ENCODE data around the gene GNG14.

GNG14 gene

DNA sequence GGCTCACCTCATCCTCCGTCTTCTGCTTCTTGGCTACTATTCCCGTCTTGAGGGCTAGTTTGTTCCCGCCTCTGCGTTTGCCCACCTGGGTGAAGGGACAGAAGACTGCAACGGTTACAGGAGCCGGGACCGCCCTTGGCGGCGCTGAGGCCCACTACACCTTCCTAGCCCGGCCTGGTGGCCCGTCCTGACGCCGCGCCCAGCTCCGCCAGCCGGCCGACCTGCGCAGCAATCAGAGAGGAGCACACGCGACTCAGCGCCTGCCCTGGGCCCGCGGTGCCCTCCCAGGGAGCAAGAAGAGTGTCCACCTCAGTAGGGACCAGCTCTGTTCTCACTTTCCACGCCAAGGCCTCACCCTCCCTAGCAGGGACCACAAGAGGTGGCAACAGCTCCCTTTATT, 43.5 kb downstream of the GNG14 start:
- TF ChIP-seq, protein P1, sequence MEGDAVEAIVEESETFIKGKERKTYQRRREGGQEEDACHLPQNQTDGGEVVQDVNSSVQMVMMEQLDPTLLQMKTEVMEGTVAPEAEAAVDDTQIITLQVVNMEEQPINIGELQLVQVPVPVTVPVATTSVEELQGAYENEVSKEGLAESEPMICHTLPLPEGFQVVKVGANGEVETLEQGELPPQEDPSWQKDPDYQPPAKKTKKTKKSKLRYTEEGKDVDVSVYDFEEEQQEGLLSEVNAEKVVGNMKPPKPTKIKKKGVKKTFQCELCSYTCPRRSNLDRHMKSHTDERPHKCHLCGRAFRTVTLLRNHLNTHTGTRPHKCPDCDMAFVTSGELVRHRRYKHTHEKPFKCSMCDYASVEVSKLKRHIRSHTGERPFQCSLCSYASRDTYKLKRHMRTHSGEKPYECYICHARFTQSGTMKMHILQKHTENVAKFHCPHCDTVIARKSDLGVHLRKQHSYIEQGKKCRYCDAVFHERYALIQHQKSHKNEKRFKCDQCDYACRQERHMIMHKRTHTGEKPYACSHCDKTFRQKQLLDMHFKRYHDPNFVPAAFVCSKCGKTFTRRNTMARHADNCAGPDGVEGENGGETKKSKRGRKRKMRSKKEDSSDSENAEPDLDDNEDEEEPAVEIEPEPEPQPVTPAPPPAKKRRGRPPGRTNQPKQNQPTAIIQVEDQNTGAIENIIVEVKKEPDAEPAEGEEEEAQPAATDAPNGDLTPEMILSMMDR (IDR thresholded peaks at IDR 0.05; ENCODE audit: control extremely low read depth, extremely low read depth, low read depth, missing control alignments), result no peak
- ChIA-PET POLR2A (interaction anchor here (1.5 kb wide), 1 partner anchor 60 kb away, joined by 3 read pairs; the partner anchor contains the start of gene JUNB), CTCF (interaction anchor here (0.9 to 3.8 kb wide), 2 partner anchors 14 to 26 kb away, joined by 3 to 17 read pairs; no protein-coding TSS in a partner anchor)
- DNase-seq (ENCODE audit: extremely low spot score), result no peak

DNA sequence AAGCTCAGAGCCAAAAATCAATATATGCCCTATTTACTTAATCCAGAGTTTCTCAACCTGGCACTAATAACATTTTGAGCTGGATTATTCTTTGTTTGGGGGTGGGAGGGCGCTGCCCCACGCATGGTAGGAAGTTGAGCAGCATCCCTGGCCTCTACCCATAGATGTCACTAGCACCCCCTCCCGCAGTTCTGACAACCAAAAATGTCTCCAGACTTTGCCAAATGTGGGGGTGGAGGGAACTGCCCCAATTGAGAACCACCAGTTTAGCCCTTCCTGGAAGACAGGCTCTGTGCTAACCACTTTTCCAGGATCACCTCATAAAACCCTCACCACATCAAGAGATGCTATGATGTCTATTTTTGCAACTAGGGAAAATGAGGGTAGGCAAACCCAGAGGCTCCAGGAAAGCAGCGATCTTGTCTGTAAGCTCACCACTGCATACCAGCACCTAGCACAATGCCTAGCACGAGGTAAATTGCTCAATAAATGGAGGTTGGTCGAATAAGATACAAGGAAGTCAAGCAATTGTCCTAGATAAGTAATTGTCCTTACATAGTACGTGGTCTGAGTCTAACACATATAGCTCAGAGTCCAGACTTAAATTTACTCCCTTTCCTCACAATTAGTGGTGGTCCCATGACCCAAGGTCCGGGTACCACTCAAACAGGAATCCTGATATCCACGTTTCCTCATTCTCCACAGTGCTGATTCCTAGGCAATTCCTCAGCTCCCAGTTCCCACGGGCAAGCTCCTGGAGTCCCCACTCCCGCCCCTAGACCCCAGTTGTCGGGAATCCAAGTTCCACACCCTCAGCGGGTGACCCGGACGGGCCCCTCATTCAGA, 45.8 kb downstream of the GNG14 start:
- TF ChIP-seq, protein P1 (IDR thresholded peaks at IDR 0.05; ENCODE audit: control extremely low read depth, extremely low read depth, low read depth, missing control alignments), result peak; percentile 30
- ChIA-PET CTCF (interaction anchor here (0.7 to 3.8 kb wide), 15 partner anchors 10 to 114 kb away, joined by 3 to 17 read pairs (median 4); partner anchors contain the start of gene TNPO2), POLR2A (interaction anchor here (1.6 to 1.9 kb wide), 2 partner anchors 11 to 58 kb away, joined by 5 read pairs; partner anchors contain the start of gene JUNB)
- peak; percentile 62 for DNase-seq (ENCODE audit: extremely low spot score)

DNA sequence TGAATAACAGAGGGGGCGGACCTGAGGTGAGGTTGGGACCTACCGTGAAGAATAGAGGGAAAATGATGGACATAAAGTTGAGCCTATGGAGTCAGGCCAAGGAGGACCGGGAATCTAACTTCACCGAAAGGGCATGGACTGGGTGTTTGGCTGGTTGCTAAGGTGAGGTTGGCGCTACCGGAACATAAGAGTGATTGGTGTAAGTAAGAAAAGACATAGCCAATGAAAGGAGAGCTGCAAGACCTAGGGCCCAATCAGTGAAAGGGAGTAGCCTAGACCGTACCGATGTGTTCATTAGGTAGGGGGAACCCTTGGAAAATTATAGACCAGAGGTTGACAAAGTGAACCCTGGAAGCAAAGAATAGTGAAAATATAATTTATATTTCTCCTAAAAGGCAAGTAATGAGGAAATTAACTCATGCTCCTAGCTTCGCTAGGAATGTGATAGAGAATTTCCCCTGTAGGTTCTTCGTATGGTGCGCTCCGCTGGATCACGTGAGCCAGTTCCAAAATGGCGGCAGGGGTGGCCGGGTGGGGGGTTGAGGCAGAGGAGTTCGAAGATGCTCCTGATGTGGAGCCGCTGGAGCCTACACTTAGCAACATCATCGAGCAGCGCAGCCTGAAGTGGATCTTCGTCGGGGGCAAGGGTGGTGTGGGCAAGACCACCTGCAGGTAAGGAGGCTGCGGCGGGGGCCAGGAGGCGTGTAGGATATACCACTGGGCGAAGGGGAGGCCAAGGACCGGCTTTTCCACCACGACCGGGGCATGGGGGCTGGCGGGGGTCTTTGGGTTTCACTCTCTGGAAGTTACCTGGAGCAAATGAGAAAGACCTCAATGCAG, 49.4 kb downstream of the GNG14 start, which contains the start of gene GET3:
GET3 (plus strand) TSS at position 503 of the 840 bp plus-strand sequence; CDS start at position 512, 9 bp downstream.
- TF ChIP-seq, protein P1 (IDR thresholded peaks at IDR 0.05; ENCODE audit: control extremely low read depth, extremely low read depth, low read depth, missing control alignments), result no peak
- ChIA-PET POLR2A (interaction anchor here (0.6 to 1.0 kb wide), 4 partner anchors 12 to 1281 kb away, joined by 3 to 7 read pairs (median 6); partner anchors contain the start of gene JUNB), CTCF (interaction anchor here (0.9 to 23.7 kb wide), 5 partner anchors 10 to 59 kb away, joined by 3 to 412 read pairs (median 7); no protein-coding TSS in a partner anchor)
- peak; percentile 91 for DNase-seq (ENCODE audit: extremely low spot score)

DNA sequence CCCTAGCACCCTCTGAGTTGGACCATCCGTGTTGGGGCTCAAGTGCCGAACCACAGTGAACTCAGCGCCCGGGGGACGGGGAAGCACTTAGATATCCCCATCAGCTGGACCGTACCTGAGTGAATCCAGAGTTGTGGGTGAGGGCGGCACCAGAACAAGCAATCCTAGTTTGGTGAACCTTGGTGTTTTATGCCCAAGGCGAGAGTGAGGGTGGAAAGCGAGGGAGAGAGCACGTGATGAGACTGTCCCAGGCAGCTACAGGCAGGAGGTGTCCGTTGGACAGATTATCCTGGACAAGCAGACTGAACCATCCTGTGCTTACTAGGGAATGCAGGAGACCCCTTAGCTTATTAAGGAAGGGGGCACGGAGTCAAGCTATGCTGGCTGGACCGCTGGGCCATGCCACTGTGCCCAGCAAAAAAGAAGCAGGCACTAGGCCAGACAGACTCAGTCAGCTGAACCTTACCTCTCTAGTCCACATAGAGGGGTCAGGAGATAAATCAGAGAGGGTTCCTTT, 50.1 kb downstream of the GNG14 start:
- no peak for DNase-seq (ENCODE audit: extremely low spot score)
- ChIA-PET POLR2A (no interaction called here), CTCF (interaction anchor here (0.9 to 23.7 kb wide), 4 partner anchors 11 to 59 kb away, joined by 5 to 412 read pairs (median 16); no protein-coding TSS in a partner anchor)
- TF ChIP-seq, protein P1 (IDR thresholded peaks at IDR 0.05; ENCODE audit: control extremely low read depth, extremely low read depth, low read depth, missing control alignments), result no peak
